Measurements from ENCODE around the gene RAB3C. TPM values are rescaled to one million over a fixed set of nuclear protein-coding genes. Genes with fewer than 3 reads are reported as not detected.

Gene RAB3C
- total RNA-seq, 1 donor, result under 0.01 TPM

DNA sequence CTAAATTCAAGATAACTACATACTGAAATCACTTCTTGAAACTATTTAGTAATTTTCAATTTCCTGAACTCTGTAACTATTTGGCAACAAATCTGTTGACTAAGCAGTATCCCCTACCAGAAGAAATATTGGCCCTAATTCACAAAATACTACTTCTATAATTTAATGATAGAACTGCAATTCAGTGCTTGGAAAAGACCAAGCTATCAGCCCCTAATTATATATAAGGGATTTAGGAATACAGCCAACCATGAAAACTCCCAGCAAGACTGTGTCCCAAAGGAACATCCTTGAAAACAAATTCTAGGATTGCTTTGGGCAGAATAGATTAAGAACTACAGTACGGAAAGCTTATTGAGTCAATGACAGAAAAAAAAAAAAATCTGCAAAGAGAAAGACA lies 169.2 kb downstream of the RAB3C start:
- Histone ChIP-seq H3K4me3 (ENCODE audit: low read length) (no peak overlapping the region), H3K9me3 (ENCODE audit: low read depth, low read length) (no peaks in the 10 kb centered on the region), H3K27me3 (ENCODE audit: insufficient read depth, low read length) (no peaks in the 10 kb centered on the region), H3K4me1 (ENCODE audit: insufficient read depth, low read length) (no peaks in the 10 kb centered on the region)

DNA sequence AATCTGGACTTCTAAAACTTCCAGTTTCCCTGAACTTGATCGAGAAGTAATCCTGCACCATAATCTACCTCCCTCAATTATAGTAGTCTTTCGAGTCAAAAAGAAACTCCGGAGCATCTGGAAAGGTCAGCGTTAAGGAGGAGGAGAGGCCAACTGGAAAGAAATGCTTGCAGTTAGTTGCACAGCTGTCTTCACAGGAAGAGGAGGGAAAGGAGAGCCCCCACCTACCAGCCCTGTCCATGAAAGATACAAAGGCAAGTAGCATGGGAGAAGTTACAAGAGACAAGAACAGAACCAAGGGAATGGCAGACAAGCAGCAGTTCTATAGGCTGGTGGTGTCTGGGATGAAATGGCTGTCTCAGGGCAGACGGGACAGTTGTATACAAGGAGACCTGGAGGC lies 170.6 kb downstream of the RAB3C start:
- Histone ChIP-seq H3K4me1 (ENCODE audit: insufficient read depth, low read length) (no peaks in the 10 kb centered on the region), H3K27me3 (ENCODE audit: insufficient read depth, low read length) (no peaks in the 10 kb centered on the region), H3K4me3 (ENCODE audit: low read length) (no peak overlapping the region)

DNA sequence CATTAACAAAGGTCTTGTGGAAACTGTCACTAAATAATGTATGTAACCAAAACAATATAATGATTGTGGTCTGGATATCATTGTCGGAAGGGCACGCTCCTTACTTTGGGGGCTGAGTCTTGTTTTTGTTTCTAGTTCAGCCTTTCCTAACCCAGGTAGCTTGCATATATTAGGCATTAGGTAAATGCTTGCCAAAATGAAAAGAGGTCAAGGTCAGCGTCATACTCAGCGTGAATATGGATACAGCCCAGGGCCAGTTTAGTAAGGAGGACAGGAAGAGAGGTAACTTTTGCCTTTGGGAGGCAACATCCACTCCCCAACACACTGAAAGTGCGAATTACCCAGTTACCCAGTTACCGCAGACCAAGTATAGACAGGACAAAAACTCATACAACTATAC lies 171.4 kb downstream of the RAB3C start:
- Histone ChIP-seq H3K27me3 (ENCODE audit: insufficient read depth, low read length) (no peaks in the 10 kb centered on the region), H3K4me1 (ENCODE audit: insufficient read depth, low read length) (peaks cover 3% of the 10 kb centered on the region), H3K4me3 (ENCODE audit: low read length) (no peak overlapping the region), H3K9me3 (ENCODE audit: low read depth, low read length) (no peaks in the 10 kb centered on the region)

More for the DNA sequence above, 170.6 kb downstream of the RAB3C start:
- no peaks in the 10 kb centered on the region for H3K9me3 ChIP-seq (ENCODE audit: low read depth, low read length)

DNA sequence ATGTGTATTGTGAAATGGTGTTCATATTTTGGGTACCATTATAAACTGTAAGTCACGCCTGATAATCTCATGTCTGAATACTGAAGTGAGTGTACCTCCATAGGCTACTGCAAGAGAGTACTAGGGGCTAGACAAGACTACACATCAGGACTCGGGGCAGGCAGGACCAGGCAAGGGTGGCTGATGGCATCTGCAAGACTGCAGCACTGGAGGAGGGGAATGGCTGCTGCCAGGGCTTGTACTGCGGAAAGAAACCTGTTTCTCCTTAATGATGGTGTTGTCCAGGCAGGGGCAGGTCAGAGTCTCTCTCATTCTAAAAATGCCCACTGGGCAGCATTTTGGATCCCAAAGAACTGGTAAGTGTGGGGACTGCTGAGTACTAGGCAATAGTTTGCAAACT lies 172.5 kb downstream of the RAB3C start:
- H3K4me3 ChIP-seq (ENCODE audit: low read length), result no peak overlapping the region
- H3K4me1 ChIP-seq (ENCODE audit: insufficient read depth, low read length), result peaks cover 10% of the 10 kb centered on the region
- no peaks in the 10 kb centered on the region for H3K9me3 ChIP-seq (ENCODE audit: low read depth, low read length)
- no peaks in the 10 kb centered on the region for H3K27me3 ChIP-seq (ENCODE audit: insufficient read depth, low read length)

DNA sequence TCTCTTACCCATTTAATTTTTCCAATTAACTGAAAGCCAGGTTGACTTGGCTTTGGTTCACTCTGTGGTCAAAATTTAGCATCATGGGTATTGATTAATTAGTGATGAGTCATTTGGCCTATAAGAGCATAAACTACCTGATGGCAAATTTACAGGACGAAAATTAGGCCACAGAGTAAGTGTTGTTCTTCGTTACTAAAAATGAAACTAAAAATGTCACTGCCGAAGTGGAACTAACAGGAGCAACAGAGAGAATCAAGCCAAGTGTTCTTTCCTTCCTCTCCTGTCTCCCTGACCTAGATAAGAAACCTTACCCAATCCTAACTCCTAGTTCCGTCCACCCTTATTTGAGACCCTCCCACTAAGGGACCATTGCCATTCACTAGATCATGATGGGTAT lies 176.9 kb downstream of the RAB3C start:
- Histone ChIP-seq H3K27me3 (ENCODE audit: insufficient read depth, low read length) (no peaks in the 10 kb centered on the region), H3K4me3 (ENCODE audit: low read length) (peak overlapping the region; percentile 17), H3K9me3 (ENCODE audit: low read depth, low read length) (no peaks in the 10 kb centered on the region), H3K4me1 (ENCODE audit: insufficient read depth, low read length) (peaks cover 13% of the 10 kb centered on the region)

DNA sequence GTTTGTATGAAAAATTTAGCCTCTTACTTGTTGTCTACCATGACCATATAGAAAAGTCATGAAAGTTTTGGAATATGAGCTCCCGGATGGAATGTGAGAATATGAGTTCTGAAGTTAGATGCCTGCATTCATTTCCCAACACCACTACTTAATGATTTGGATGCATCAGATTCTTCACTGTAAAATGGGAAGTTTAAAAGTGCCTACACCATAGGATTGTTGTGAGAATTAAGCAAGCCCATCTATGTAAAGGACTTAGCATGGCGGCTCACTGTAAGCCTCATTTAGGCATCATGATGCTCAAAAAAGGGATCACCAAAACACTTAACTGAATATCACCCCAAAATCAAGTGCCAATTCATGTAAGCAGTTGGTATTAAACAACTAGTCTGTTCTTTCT lies 177.3 kb downstream of the RAB3C start:
- H3K4me3 ChIP-seq (ENCODE audit: low read length), result no peak overlapping the region
- H3K27me3 ChIP-seq (ENCODE audit: insufficient read depth, low read length), result no peaks in the 10 kb centered on the region
- H3K4me1 ChIP-seq (ENCODE audit: insufficient read depth, low read length), result peaks cover 13% of the 10 kb centered on the region
- H3K9me3 ChIP-seq (ENCODE audit: low read depth, low read length), result no peaks in the 10 kb centered on the region

DNA sequence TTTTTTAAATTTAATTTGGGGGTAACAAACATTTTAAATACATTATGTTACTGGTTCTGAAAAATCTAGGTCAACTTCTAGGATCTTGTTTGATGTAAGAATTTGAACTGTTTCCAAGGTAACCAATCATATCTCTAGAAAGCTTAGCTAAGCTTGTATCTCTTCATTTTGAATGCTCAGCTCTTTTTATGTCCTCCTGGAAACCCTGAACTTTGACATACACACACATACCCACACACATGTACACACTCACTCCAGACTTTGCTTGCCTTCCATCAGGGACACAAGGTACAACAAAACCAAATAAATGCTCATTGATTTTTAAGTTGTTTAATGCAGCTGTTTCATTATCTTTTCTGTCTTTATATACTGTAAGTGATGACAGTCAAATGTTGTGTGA lies 178.5 kb downstream of the RAB3C start:
- Histone ChIP-seq H3K4me1 (ENCODE audit: insufficient read depth, low read length) (peaks cover 13% of the 10 kb centered on the region), H3K4me3 (ENCODE audit: low read length) (no peak overlapping the region), H3K27me3 (ENCODE audit: insufficient read depth, low read length) (no peaks in the 10 kb centered on the region), H3K9me3 (ENCODE audit: low read depth, low read length) (no peaks in the 10 kb centered on the region)

- H3K4me1 ChIP-seq (ENCODE audit: insufficient read depth, low read length), result peaks cover 13% of the 10 kb centered on the region
- H3K27me3 ChIP-seq (ENCODE audit: insufficient read depth, low read length), result no peaks in the 10 kb centered on the region
- H3K4me3 ChIP-seq (ENCODE audit: low read length), result no peak overlapping the region
- no peaks in the 10 kb centered on the region for H3K9me3 ChIP-seq (ENCODE audit: low read depth, low read length)
Measured at GRCh38 chr5:58763390-58763789, 180.5 kb downstream of the RAB3C start.

DNA sequence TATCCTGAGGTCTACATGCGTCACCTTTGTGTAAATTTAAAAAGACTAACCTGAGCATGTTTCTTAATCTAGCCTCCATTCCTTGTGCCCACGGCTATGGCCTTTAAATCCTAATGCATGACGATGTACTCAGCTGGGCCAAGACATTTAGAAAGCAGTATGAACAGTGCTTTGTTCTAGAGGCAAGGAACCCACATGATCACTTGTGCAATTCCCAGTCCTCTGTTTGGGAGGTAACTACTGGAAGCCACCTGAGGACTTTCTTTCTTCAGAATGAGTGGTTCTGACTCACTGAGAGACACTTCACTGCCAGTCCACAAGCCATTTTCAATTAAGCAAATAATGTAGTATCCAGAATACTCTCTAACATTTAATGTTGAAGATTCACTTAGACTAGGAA lies 181.3 kb downstream of the RAB3C start:
- H3K9me3 ChIP-seq (ENCODE audit: low read depth, low read length), result no peaks in the 10 kb centered on the region
- no peaks in the 10 kb centered on the region for H3K27me3 ChIP-seq (ENCODE audit: insufficient read depth, low read length)
- H3K4me3 ChIP-seq (ENCODE audit: low read length), result no peak overlapping the region
- peaks cover 11% of the 10 kb centered on the region for H3K4me1 ChIP-seq (ENCODE audit: insufficient read depth, low read length)

- Histone ChIP-seq H3K4me3 (ENCODE audit: low read length) (no peak overlapping the region), H3K9me3 (ENCODE audit: low read depth, low read length) (no peaks in the 10 kb centered on the region), H3K27me3 (ENCODE audit: insufficient read depth, low read length) (no peaks in the 10 kb centered on the region), H3K4me1 (ENCODE audit: insufficient read depth, low read length) (peaks cover 7% of the 10 kb centered on the region)
Measured at GRCh38 chr5:58765058-58765457, 182.2 kb downstream of the RAB3C start.

DNA sequence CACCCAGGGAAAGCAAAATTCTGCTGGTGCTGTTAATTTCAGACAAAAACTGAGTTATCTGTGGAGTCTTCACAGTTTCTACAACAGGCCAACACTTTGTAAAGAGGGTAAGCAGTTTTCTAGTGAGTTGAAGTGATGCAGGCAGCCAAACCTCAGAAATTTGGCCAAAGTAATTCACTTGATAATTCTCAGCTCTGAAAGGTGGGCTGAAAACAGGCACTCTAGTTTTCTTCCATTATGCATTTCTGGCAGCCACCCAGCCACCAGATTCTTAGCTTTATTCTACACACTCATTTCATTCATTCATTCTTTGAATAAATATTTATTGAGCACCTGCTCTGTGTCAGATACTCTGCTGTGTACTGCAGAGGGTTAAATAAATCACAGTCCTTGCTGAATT lies 184.2 kb downstream of the RAB3C start:
- no peak overlapping the region for H3K4me3 ChIP-seq (ENCODE audit: low read length)
- H3K27me3 ChIP-seq (ENCODE audit: insufficient read depth, low read length), result no peaks in the 10 kb centered on the region
- H3K9me3 ChIP-seq (ENCODE audit: low read depth, low read length), result no peaks in the 10 kb centered on the region
- H3K4me1 ChIP-seq (ENCODE audit: insufficient read depth, low read length), result no peaks in the 10 kb centered on the region

GRCh38 chr5:58770136-58770535 lies 187.3 kb downstream of the RAB3C start:
- Histone ChIP-seq H3K27me3 (ENCODE audit: insufficient read depth, low read length) (no peaks in the 10 kb centered on the region), H3K4me3 (ENCODE audit: low read length) (no peak overlapping the region), H3K4me1 (ENCODE audit: insufficient read depth, low read length) (peaks cover 4% of the 10 kb centered on the region), H3K9me3 (ENCODE audit: low read depth, low read length) (no peaks in the 10 kb centered on the region)

DNA sequence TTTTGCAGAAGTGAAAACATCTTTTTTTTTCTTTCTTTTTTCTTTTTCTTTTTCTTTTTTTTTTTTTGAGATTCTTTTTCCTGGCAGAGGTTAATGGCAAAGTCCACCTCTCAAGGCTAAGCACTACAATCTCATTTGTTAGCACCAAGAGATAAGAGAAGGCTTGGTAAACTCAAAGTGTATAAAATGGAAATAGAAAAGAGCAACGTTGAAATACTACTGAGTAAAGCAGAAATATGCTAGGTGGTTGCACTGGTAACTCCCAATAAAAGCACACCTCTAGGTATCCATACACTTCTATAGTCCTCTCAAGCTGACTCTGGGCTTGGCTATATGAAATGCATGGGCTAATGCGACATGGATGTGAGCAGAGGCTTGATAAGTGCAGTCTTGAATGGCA lies 188.9 kb downstream of the RAB3C start:
- no peaks in the 10 kb centered on the region for H3K27me3 ChIP-seq (ENCODE audit: insufficient read depth, low read length)
- H3K4me3 ChIP-seq (ENCODE audit: low read length), result no peak overlapping the region
- peaks cover 15% of the 10 kb centered on the region for H3K4me1 ChIP-seq (ENCODE audit: insufficient read depth, low read length)
- H3K9me3 ChIP-seq (ENCODE audit: low read depth, low read length), result no peaks in the 10 kb centered on the region

GRCh38 chr5:58773744-58774441 lies 191.0 kb downstream of the RAB3C start:
- Histone ChIP-seq H3K27me3 (ENCODE audit: insufficient read depth, low read length) (no peaks in the 10 kb centered on the region), H3K4me1 (ENCODE audit: insufficient read depth, low read length) (peaks cover 15% of the 10 kb centered on the region), H3K4me3 (ENCODE audit: low read length) (no peak overlapping the region), H3K9me3 (ENCODE audit: low read depth, low read length) (no peaks in the 10 kb centered on the region)

- Histone ChIP-seq H3K4me1 (ENCODE audit: insufficient read depth, low read length) (peaks cover 15% of the 10 kb centered on the region), H3K9me3 (ENCODE audit: low read depth, low read length) (no peaks in the 10 kb centered on the region), H3K4me3 (ENCODE audit: low read length) (no peak overlapping the region), H3K27me3 (ENCODE audit: insufficient read depth, low read length) (no peaks in the 10 kb centered on the region)
Measured at GRCh38 chr5:58774937-58775336, 192.1 kb downstream of the RAB3C start.

DNA sequence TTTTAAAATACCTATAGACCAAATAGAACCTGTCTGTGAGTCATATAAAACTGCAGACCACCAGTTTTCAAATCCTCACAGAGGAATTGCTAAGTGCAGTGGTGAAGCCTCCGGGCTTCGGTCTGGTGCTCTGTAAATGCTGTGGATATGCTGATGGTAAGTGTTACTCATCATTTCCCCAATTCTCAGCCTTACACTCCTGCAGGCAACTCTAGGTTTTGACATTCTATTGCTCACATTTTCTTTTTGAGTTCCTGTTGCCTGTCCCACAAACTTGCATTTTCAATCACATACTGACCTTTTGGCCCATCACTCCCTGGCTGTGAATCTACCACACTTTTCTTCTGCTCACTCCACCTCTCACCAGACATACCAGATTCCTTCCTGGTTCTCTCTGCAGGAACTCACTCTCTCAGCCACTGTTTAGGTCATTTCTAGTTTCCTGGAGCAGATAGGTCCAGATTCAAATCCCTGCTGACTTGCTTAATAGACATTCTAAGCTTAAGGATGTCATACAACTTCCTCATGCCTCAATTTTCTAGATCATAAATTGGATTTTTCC lies 192.9 kb downstream of the RAB3C start:
- Histone ChIP-seq H3K27me3 (ENCODE audit: insufficient read depth, low read length) (no peaks in the 10 kb centered on the region), H3K4me3 (ENCODE audit: low read length) (no peak overlapping the region), H3K4me1 (ENCODE audit: insufficient read depth, low read length) (peaks cover 15% of the 10 kb centered on the region), H3K9me3 (ENCODE audit: low read depth, low read length) (no peaks in the 10 kb centered on the region)
